IMR-90 (cell line): Measurements from ENCODE around the gene HCN2. TPM values are rescaled to one million over a fixed set of nuclear protein-coding genes. Genes with fewer than 3 reads are reported as not detected.

Source experiments
- ATAC-seq: fragments of 200-7000 bp; cut with Tn5 transposase; 2 replicates; pipeline ENCODE4 v1.9.1; 2020; ENCODE audit warnings: low read depth, mild to moderate bottlenecking, moderate library complexity
- BruUV-seq: library from RNA; stranded (reverse); fragments of 400-500 nt; replicated peaks from 2 replicates; lab custom pipeline; 2021; lab: Mats Ljungman, UMichigan
- CTCF ChIA-PET: fragments of 300-600 bp; formaldehyde crosslinking; extraction: SDS; loops from one replicate; lab custom pipeline; 2021; ENCODE audit warnings: antibody characterized with exemption; lab: Yijun Ruan, JAX
- POLR2A ChIA-PET: fragments of 300-600 bp; sonication (Branson Sonifier 250); formaldehyde crosslinking; loops from one replicate; lab custom pipeline; 2022; ENCODE audit warnings: antibody characterized with exemption; ENCODE audit not compliant: unreplicated experiment; lab: Charles Lee
- DNase-seq: peaks from one replicate; pipeline ENCODE4 v3.0.0; 2013
- H2AFZ ChIP-seq: replicated peaks from 2 replicates; pipeline ENCODE3; 2013; ENCODE audit warnings: low read length, mild to moderate bottlenecking; ENCODE audit not compliant: poor library complexity
- H2AK5ac ChIP-seq: 2 replicates; pipeline ENCODE4 v1.6.1; 2013; ENCODE audit warnings: low read depth, low read length, inconsistent platforms
- H2AK9ac ChIP-seq: replicated peaks from 2 replicates; pipeline ENCODE3; 2013; ENCODE audit warnings: mild to moderate bottlenecking, low read depth, low read length, moderate library complexity; ENCODE audit not compliant: poor library complexity
- H2BK120ac ChIP-seq: 2 replicates; pipeline ENCODE4 v1.6.1; 2013; ENCODE audit warnings: low read depth, low read length, inconsistent platforms
- H2BK15ac ChIP-seq: 3 replicates; pipeline ENCODE4 v1.6.1; 2013; ENCODE audit warnings: low read depth, low read length, inconsistent platforms
- H2BK20ac ChIP-seq: 2 replicates; pipeline ENCODE4 v1.6.1; 2013; ENCODE audit warnings: low read depth, mild to moderate bottlenecking, inconsistent platforms, low read length, moderate library complexity
- H2BK5ac ChIP-seq: 2 replicates; pipeline ENCODE4 v1.6.1; 2013; ENCODE audit warnings: mild to moderate bottlenecking, low read depth, low read length, inconsistent platforms; ENCODE audit not compliant: poor library complexity, severe bottlenecking
- H3K14ac ChIP-seq: replicated peaks from 2 replicates; pipeline ENCODE4 v1.6.1; 2013; ENCODE audit warnings: low read depth, low read length, inconsistent platforms
- H3K18ac ChIP-seq: 2 replicates; pipeline ENCODE4 v1.6.1; 2013; ENCODE audit warnings: low read depth, low read length, control low read depth
- H3K23ac ChIP-seq: 2 replicates; pipeline ENCODE4 v1.6.1; 2013; ENCODE audit warnings: low read depth, low read length, inconsistent platforms
- H3K27ac ChIP-seq: 2 replicates; pipeline ENCODE4 v1.5.1; 2013; ENCODE audit warnings: mild to moderate bottlenecking, control low read depth, low read length; ENCODE audit not compliant: insufficient read depth
- H3K27me3 ChIP-seq: 2 replicates; pipeline ENCODE4 v1.6.1; 2013; ENCODE audit warnings: low read length; ENCODE audit not compliant: control insufficient read depth, insufficient read depth
- H3K36me3 ChIP-seq: 2 replicates; pipeline ENCODE4 v1.6.1; 2013; ENCODE audit warnings: low read length, mixed read lengths; ENCODE audit not compliant: control insufficient read depth, insufficient read depth
- H3K4ac ChIP-seq: 2 replicates; pipeline ENCODE4 v1.6.1; 2013; ENCODE audit warnings: low read depth, low read length, inconsistent platforms
- H3K4me1 ChIP-seq: 2 replicates; pipeline ENCODE4 v1.6.1; 2013; ENCODE audit warnings: low read length, mixed read lengths; ENCODE audit not compliant: control insufficient read depth, insufficient read depth
- H3K4me2 ChIP-seq: 2 replicates; pipeline ENCODE4 v1.6.1; 2013; ENCODE audit warnings: low read depth, mild to moderate bottlenecking, control low read depth, low read length, moderate library complexity
- H3K4me3 ChIP-seq: 2 replicates; pipeline ENCODE4 v1.5.1; 2013; ENCODE audit warnings: low read depth, mild to moderate bottlenecking, control low read depth, low read length, moderate library complexity; ENCODE audit not compliant: insufficient read depth
- H3K56ac ChIP-seq: 2 replicates; pipeline ENCODE4 v1.6.1; 2013; ENCODE audit warnings: low read length, inconsistent platforms; ENCODE audit not compliant: insufficient read depth; ENCODE audit errors: extremely low read depth
- H3K79me1 ChIP-seq, 2 experiments: 2 replicates each; pipeline ENCODE4 v1.6.1; 2013; ENCODE audit warnings: low read length in 2 of 2, inconsistent platforms in 1 of 2, low read depth in 1 of 2
- H3K9ac ChIP-seq: 2 replicates; pipeline ENCODE4 v1.6.1; 2013; ENCODE audit warnings: low read depth, low read length, control low read depth
- H3K9me1 ChIP-seq: 2 replicates; pipeline ENCODE4 v1.6.1; 2013; ENCODE audit warnings: low read length, inconsistent platforms; ENCODE audit not compliant: insufficient read depth
- H3K9me3 ChIP-seq: 2 replicates; pipeline ENCODE4 v1.6.1; 2013; ENCODE audit warnings: low read length; ENCODE audit not compliant: control insufficient read depth, insufficient read depth
- H4K20me1 ChIP-seq: 2 replicates; pipeline ENCODE4 v1.6.1; 2013; ENCODE audit warnings: low read length, inconsistent platforms; ENCODE audit not compliant: insufficient read depth
- H4K5ac ChIP-seq: 2 replicates; pipeline ENCODE4 v1.6.1; 2013; ENCODE audit warnings: mild to moderate bottlenecking, low read depth, low read length, control low read depth
- H4K8ac ChIP-seq, 2 experiments: 2 replicates each; pipeline ENCODE4 v1.6.1; 2013; ENCODE audit warnings: low read depth in 2 of 2, low read length in 2 of 2, control low read depth in 1 of 2, inconsistent platforms in 1 of 2
- H4K91ac ChIP-seq: 2 replicates; pipeline ENCODE4 v1.6.1; 2013; ENCODE audit warnings: low read depth, low read length, inconsistent platforms; ENCODE audit not compliant: insufficient read depth
- BHLHE40 ChIP-seq: fragments of 150-350 bp; IDR thresholded peaks from 2 replicates; pipeline ENCODE4 v1.6.1; 2016; ENCODE audit warnings: mild to moderate bottlenecking, low read depth, low read length
- CHD1 ChIP-seq: IDR thresholded peaks from 2 replicates; pipeline ENCODE4 v1.6.1; 2012; ENCODE audit warnings: low read depth, low read length, improper control_type of control experiment
- CTCF ChIP-seq: conservative IDR thresholded peaks from 2 replicates; pipeline ENCODE4 v1.5.1; 2012; ENCODE audit warnings: mild to moderate bottlenecking, low read depth, low read length, improper control_type of control experiment
- ELK1 ChIP-seq: fragments of 150-350 bp; IDR thresholded peaks from 2 replicates; pipeline ENCODE4 v1.6.1; 2016; ENCODE audit warnings: low read depth, mild to moderate bottlenecking, low read length, moderate library complexity, borderline replicate concordance
- FOS ChIP-seq: fragments of 150-350 bp; IDR thresholded peaks from 2 replicates; pipeline ENCODE4 v1.6.1; 2016; ENCODE audit warnings: low read depth, low read length
- MAFK ChIP-seq: IDR thresholded peaks from 2 replicates; pipeline ENCODE4 v1.6.1; 2012; ENCODE audit warnings: low read depth, low read length, improper control_type of control experiment
- MAZ ChIP-seq: IDR thresholded peaks from 2 replicates; pipeline ENCODE4 v1.6.1; 2012; ENCODE audit warnings: low read depth, mild to moderate bottlenecking, low read length, improper control_type of control experiment, moderate library complexity, borderline replicate concordance
- MXI1 ChIP-seq: IDR thresholded peaks from 2 replicates; pipeline ENCODE4 v1.6.1; 2012; ENCODE audit warnings: low read depth, mild to moderate bottlenecking, low read length, moderate library complexity, borderline replicate concordance
- POLR2A ChIP-seq: IDR thresholded peaks from 2 replicates; pipeline ENCODE4 v1.6.1; 2012; ENCODE audit warnings: mild to moderate bottlenecking, low read depth, low read length
- RAD21 ChIP-seq: IDR thresholded peaks from 2 replicates; pipeline ENCODE4 v1.6.1; 2012; ENCODE audit warnings: low read length, improper control_type of control experiment
- RCOR1 ChIP-seq: IDR thresholded peaks from 2 replicates; pipeline ENCODE4 v1.6.1; 2012; ENCODE audit warnings: mild to moderate bottlenecking, low read length, improper control_type of control experiment; ENCODE audit not compliant: insufficient replicate concordance
- RFX5 ChIP-seq: IDR thresholded peaks from 2 replicates; pipeline ENCODE4 v1.8.0; 2012; ENCODE audit warnings: low read depth, mild to moderate bottlenecking, low read length, moderate library complexity
- SMC3 ChIP-seq: fragments of 150-350 bp; IDR thresholded peaks from 2 replicates; pipeline ENCODE4 v1.6.1; 2016; ENCODE audit warnings: low read depth, mild to moderate bottlenecking, antibody characterized with exemption, low read length, moderate library complexity
- USF2 ChIP-seq: fragments of 150-350 bp; IDR thresholded peaks from 2 replicates; pipeline ENCODE4 v1.6.1; 2017; ENCODE audit warnings: mild to moderate bottlenecking, antibody characterized with exemption, low read length, low read depth
- WGBS, 2 experiments: methylation state at CpG; one replicate each; pipeline versions ENCODE4 v1.1.5 to v1.1.7; 2013; ENCODE audit warnings: missing lambda C conversion rate in 2 of 2; ENCODE audit not compliant: insufficient read length in 1 of 2; ENCODE audit errors: extremely low coverage in 2 of 2; 5-methylcytosine and 5-hydroxymethylcytosine counted together
- dilution Hi-C: fragments of 300-500 bp; cut with HindIII; formaldehyde crosslinking; loops from one replicate; pipeline ENCODE4 v1.14.3; 2018; ENCODE audit warnings: low sequenced_read_pairs; ENCODE audit not compliant: unreplicated experiment
- in situ Hi-C: fragments of 300-500 bp; cut with MboI; formaldehyde crosslinking; loops from 3 replicates; pipeline ENCODE4 v1.14.3; 2019; ENCODE audit warnings: low sequenced_read_pairs, inconsistent platforms, mixed read lengths
- intact Hi-C: fragments of 100-400 bp; cut with micrococcal nuclease; formaldehyde crosslinking; loops from 2 replicates; pipeline ENCODE4 v1.10.0; 2022
- polyA plus RNA-seq, 3 experiments: library from polyadenylated mRNA; depleted of rRNA; stranded (reverse); fragments of >200 nt; gene quantifications; 2 replicates each; pipeline ENCODE4 v1.2.3, GENCODE V29; 2012; ENCODE audit warnings: low replicate concordance in 1 of 3
- total RNA-seq: library from RNA; depleted of rRNA; stranded (reverse); fragments of >200 nt; gene quantifications from 2 replicates; pipeline ENCODE4 v1.2.3, GENCODE V29; 2012

HCN2 gene
- total and polyA plus RNA-seq, 2 of the 4 experiments (the other 2 are of a cell fraction), result 0.72 to 2.6 TPM

GRCh38 chr19:652467-653389 lies 63.0 kb downstream of the HCN2 start:
- no TSS peak for BruUV-seq
- Histone ChIP-seq H2BK20ac (no peak overlapping the region), H3K27me3 (no peaks in the 10 kb centered on the region), H3K4me2 (no peak overlapping the region), H3K4me1 (no peaks in the 10 kb centered on the region), H3K56ac (no peak overlapping the region), H3K9ac (no peak overlapping the region), H2AK5ac (no peak overlapping the region), H3K18ac (no peak overlapping the region), H3K4me3 (no peak overlapping the region), H3K4ac (no peak overlapping the region), H3K14ac (no peak overlapping the region), H3K36me3 (peaks cover 40% of the 10 kb centered on the region), H2BK15ac (no peak overlapping the region), H3K79me1 (peaks cover 0 to 41% of the 10 kb centered on the region in 2 experiments; a peak in 3 of 4 replicates), H4K8ac (no peak overlapping the region), H2BK5ac (no peak overlapping the region), H4K20me1 (peaks cover 58% of the 10 kb centered on the region), H3K27ac (no peak overlapping the region), H2AFZ (no peak overlapping the region), H2BK120ac (no peak overlapping the region), H3K23ac (no peak overlapping the region), H4K91ac (no peak overlapping the region), H2AK9ac (no peak overlapping the region), H3K9me1 (no peaks in the 10 kb centered on the region), H4K5ac (no peak overlapping the region), H3K9me3 (no peaks in the 10 kb centered on the region)
- in situ Hi-C loops (no loop called here), intact Hi-C loops (no loop called here), dilution Hi-C loops (no loop called here)
- POLR2A ChIA-PET, result interaction anchor here (0.6 kb wide), 1 partner anchor 140 kb away, joined by 3 read pairs; no protein-coding TSS in a partner anchor
- WGBS, 2 experiments, result 93% methylated on average over 38 of the region's 54 CpGs; no CpG with 5 or more reads in 1 of the 2 experiments
- CTCF ChIA-PET, result no interaction called here
- DNase-seq (no peak), ATAC-seq (no peak)
- TF ChIP-seq MAFK, result no peak
- no peak for TF ChIP-seq CHD1
- no peak for TF ChIP-seq FOS
- no peak for TF ChIP-seq RAD21
- no peak for TF ChIP-seq ELK1
- TF ChIP-seq RFX5, result no peak
- TF ChIP-seq BHLHE40, result no peak
- no peak for TF ChIP-seq RCOR1
- no peak for TF ChIP-seq POLR2A
- TF ChIP-seq MXI1, result no peak
- TF ChIP-seq USF2, result no peak
- TF ChIP-seq CTCF, result no peak
- no peak for TF ChIP-seq SMC3
- no peak for TF ChIP-seq MAZ
